BLaER1 treated with 17β-estradiol and CSF1 and Interleukin-3, amounts not matched to agents 10 nM and 100 nM (cell line): ENCODE results near the gene TNS4.

Source experiments
- H3K27ac ChIP-seq, 11 experiments: shearing (Covaris generic); formaldehyde crosslinking; 2 replicates each; pipeline ENCODE4 v1.8.1; 2022
- H3K27me3 ChIP-seq, 11 experiments: shearing (Covaris generic); formaldehyde crosslinking; 2 replicates each; pipeline ENCODE4 v1.8.1; 2022
- H3K36me3 ChIP-seq, 11 experiments: shearing (Covaris generic); formaldehyde crosslinking; 2 replicates each; pipeline ENCODE4 v1.8.1; 2022
- H3K4me1 ChIP-seq, 10 experiments: shearing (Covaris generic); formaldehyde crosslinking; 2 replicates each; pipeline ENCODE4 v1.8.1; 2022
- H3K4me2 ChIP-seq, 11 experiments: shearing (Covaris generic); formaldehyde crosslinking; 2 replicates each; pipeline ENCODE4 v1.8.1; 2022
- H3K4me3 ChIP-seq, 10 experiments: shearing (Covaris generic); formaldehyde crosslinking; 2 replicates each; pipeline ENCODE4 v1.8.1; 2022
- H3K9ac ChIP-seq, 11 experiments: shearing (Covaris generic); formaldehyde crosslinking; 2 replicates each; pipeline ENCODE4 v1.8.1; 2022
- H3K9me3 ChIP-seq, 11 experiments: shearing (Covaris generic); formaldehyde crosslinking; replicated peaks in 1 of 11; 2 replicates each; pipeline ENCODE4 v1.8.1; 2022
- H4K20me1 ChIP-seq, 11 experiments: shearing (Covaris generic); formaldehyde crosslinking; 2 replicates each; pipeline ENCODE4 v1.8.1; 2022
- Cebpa-rat ChIP-seq, 11 experiments: shearing (Covaris generic); IDR thresholded peaks; 2 replicates each; pipeline ENCODE4 v1.8.1; 2022

Gene TNS4

DNA sequence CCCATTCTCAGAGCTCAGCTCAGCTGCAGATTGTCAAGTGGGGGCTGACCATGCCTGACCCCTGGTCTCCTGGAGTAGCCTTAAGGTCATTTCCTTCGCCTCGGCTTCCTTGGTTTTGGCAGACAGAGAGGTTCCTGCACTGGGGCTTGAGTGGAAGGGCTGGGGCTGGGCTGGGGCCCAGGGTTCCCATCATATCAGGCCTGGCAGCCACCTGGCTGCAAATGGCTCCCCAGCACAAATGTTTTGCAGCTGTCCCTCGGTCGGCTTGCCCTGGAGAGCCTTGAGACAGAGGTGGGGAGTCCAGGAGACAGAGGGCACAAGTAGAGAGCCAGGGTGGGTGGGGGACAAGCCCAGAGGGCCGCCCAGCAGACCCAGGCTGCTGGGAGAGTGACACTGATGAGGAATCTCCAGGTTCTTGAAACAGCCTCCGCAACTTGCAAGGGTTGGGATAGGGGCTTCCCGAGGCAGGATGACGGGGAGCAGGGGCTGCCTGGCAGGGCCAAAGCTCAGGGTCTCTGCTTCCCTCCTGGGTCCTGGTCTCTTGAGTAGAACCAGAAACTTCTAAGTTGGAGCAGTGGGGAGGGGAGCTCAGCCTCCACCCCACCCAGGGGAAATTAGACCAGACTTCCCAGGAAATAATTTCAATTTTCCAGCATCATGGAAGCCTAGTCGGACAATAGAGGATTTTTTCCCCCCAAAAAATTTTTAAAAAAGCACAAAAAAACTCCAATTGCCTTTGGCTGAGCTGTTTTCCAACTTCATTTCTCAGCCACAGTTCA, 38.9 kb downstream of the TNS4 start:
- no peak for TF ChIP-seq Cebpa-rat (IDR thresholded peaks at IDR 0.05)
- H3K9ac ChIP-seq: peak overlapping the region in 1 of 11 experiments; percentile 7; a peak in 1 of 22 replicates
- H3K27me3 ChIP-seq: no peaks in the 10 kb centered on the region
- peaks cover 0 to 8% (median 0%) of the 10 kb centered on the region in 10 experiments; a peak in 5 of 20 replicates for H3K4me1 ChIP-seq
- no peak overlapping the region for H3K4me2 ChIP-seq
- no peaks in the 10 kb centered on the region for H3K9me3 ChIP-seq
- H3K36me3 ChIP-seq: peaks cover 9 to 20% (median 13%) of the 10 kb centered on the region in 11 experiments; a peak in 21 of 22 replicates
- H3K27ac ChIP-seq: no peak overlapping the region
- H4K20me1 ChIP-seq: peaks cover 0 to 33% (median 0%) of the 10 kb centered on the region in 11 experiments; a peak in 8 of 22 replicates
- no peak overlapping the region for H3K4me3 ChIP-seq

DNA sequence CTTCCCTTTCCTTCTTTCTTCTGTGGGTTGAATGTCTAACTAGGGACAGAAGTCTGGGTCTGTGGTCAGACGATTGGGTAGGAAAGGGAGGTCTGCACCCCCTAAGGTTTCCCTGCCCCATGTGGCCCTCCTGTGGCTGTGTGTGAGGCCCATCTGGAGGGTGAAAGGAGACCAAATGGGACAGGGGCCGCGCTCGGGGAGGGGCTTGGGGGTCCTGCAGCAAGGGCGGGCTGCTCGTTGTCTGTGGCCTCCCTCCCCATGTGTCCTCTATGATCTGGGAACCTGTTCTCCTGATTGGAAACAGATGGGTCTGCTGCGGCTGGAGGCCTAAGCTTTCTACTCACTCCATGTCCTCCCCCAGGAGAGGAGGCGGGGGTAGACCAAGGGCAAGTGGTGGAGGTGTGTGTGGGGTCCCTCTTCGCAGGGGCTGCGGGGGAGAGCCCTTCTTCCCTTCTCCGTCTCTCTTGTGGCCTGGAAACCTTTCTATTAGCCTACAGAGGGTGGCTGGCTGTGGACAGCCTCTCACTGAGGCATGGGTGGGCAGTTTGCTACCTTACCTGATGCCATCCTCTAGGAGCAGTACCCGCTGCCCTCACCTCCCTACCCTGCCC, 39.6 kb downstream of the TNS4 start:
- H3K9me3 ChIP-seq: no peaks in the 10 kb centered on the region
- no peak overlapping the region; a peak in 1 of 22 replicates for H3K27ac ChIP-seq
- H3K36me3 ChIP-seq: peaks cover 16 to 27% (median 20%) of the 10 kb centered on the region in 11 experiments
- peaks cover 0 to 8% (median 0%) of the 10 kb centered on the region in 10 experiments; a peak in 5 of 20 replicates for H3K4me1 ChIP-seq
- H3K27me3 ChIP-seq: no peaks in the 10 kb centered on the region
- H3K4me3 ChIP-seq: no peak overlapping the region
- peaks cover 0 to 40% (median 0%) of the 10 kb centered on the region in 11 experiments; a peak in 9 of 22 replicates for H4K20me1 ChIP-seq
- no peak for TF ChIP-seq Cebpa-rat (IDR thresholded peaks at IDR 0.05)
- H3K9ac ChIP-seq: no peak overlapping the region; a peak in 1 of 22 replicates
- no peak overlapping the region for H3K4me2 ChIP-seq

DNA sequence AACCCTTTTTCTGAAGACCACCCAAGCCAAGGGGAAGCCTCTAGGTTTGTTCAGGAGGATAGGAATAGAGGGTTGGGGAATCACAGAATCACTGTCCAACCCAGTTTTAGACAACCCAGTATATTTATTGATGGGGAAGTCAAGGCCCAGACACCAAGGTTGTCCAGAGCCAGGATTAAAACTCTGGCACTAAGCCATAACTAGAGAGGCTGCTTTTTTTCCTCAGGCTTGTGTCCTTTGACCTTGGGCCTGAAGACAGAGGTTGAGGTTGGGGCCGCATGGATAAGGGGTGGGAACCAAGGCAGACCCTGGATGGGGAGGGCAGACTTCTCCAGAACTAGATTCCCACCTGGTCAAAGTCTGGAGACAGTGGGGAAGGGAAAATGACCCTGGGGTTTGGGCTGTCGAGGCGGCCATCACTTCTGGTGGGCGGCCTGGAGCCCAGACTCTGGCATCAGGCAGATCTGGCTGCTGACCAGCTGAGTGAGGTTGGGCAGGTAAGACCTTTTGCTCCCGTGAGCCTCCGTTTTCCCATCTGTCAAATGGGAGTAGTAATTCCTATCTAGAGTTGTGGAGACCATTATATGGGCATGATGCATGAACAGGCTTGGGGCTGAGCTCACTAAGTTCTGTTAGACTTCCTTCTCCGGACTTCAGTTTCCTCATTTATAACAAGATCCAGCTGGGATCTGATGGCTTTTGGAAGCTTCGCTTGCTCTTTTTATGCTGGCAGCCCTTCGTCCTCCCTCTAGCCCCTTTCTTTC, 40.3 kb downstream of the TNS4 start:
- no peaks in the 10 kb centered on the region for H3K27me3 ChIP-seq
- H3K4me1 ChIP-seq: peaks cover 0 to 8% (median 0%) of the 10 kb centered on the region in 10 experiments; a peak in 5 of 20 replicates
- H3K27ac ChIP-seq: no peak overlapping the region
- H3K4me2 ChIP-seq: no peak overlapping the region
- H4K20me1 ChIP-seq: peaks cover 0 to 40% (median 0%) of the 10 kb centered on the region in 11 experiments; a peak in 9 of 22 replicates
- peaks cover 23 to 34% (median 27%) of the 10 kb centered on the region in 11 experiments for H3K36me3 ChIP-seq
- H3K9me3 ChIP-seq: no peaks in the 10 kb centered on the region
- no peak overlapping the region for H3K4me3 ChIP-seq
- no peak overlapping the region for H3K9ac ChIP-seq
- TF ChIP-seq Cebpa-rat (IDR thresholded peaks at IDR 0.05): no peak

DNA sequence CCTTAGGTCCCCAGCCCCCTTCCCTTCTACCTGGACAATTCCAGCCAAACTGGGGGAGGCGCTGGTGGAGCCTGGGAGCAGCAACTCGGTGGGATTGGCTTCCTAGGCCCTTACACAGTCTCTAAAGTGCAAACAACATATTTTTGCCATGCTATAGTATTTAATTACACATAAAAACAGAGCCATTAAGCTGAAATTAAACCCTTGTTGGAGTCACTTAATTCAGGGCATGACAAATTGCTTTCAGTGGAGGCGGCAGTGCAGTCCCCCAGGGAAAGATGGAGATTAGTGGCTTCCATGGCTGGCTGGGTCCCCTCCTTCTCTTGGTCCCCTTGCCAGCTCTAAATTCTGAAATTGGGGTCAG, 40.8 kb downstream of the TNS4 start:
- peaks cover 0 to 8% (median 0%) of the 10 kb centered on the region in 10 experiments; a peak in 5 of 20 replicates for H3K4me1 ChIP-seq
- H3K4me3 ChIP-seq: no peak overlapping the region
- no peak overlapping the region for H3K27ac ChIP-seq
- H3K9ac ChIP-seq: no peak overlapping the region
- H3K9me3 ChIP-seq: no peaks in the 10 kb centered on the region
- peaks cover 28 to 40% (median 33%) of the 10 kb centered on the region in 11 experiments for H3K36me3 ChIP-seq
- no peaks in the 10 kb centered on the region for H3K27me3 ChIP-seq
- no peak overlapping the region for H3K4me2 ChIP-seq
- TF ChIP-seq Cebpa-rat (IDR thresholded peaks at IDR 0.05): no peak
- peaks cover 0 to 40% (median 0%) of the 10 kb centered on the region in 11 experiments; a peak in 9 of 22 replicates for H4K20me1 ChIP-seq

DNA sequence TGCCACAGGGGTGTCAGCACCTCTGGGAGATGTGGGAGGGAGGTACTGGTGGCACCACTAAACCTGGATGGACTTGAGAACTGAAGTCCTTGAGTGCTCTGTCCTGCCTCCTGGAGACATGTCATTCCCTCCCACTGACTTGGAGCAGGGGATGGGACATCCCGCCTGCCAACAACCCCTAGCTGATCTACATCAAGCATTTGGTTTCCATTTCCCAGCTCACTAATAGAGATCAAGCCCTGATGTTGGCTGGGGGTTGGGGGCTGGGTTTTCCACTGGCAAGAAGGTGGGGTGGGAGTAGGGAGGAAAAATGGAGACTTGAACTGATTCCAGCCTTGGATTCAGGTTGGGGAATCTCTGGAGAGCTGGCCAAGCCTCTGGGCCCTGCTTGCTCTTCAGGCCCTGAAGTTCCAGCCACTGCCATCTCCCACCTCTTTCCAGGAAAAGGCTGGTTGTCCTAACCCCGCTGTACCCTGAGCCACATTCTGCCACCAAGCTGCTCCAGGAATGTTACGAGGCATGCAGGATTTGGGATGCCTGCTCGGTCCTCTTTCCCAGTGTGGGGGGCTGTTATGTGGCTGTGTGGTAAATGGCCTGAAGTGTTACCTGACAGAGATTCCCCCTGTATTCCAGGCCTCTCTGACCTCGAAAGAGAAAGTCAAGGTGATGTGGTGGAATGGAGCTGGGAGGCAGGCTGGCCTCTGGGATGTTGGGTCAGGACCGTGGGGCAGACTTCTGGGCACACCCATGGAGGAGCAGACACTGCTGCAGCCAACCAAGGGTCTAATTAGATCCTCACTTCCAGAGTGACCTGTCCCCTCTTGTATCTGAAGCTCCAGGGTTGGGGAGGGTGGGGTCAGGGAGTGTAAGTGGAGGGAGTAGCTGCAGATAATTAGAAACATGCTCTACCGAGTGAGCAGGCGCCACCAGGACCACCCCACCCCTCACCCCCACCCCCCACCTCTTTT, 41.5 kb downstream of the TNS4 start:
- Histone ChIP-seq H3K36me3 (peaks cover 35 to 46% (median 39%) of the 10 kb centered on the region in 11 experiments), H3K27me3 (no peaks in the 10 kb centered on the region), H3K4me3 (no peak overlapping the region), H3K9me3 (no peaks in the 10 kb centered on the region), H4K20me1 (peaks cover 0 to 40% (median 0%) of the 10 kb centered on the region in 11 experiments; a peak in 11 of 22 replicates), H3K4me1 (peaks cover 0 to 8% (median 0%) of the 10 kb centered on the region in 10 experiments; a peak in 5 of 20 replicates), H3K27ac (no peak overlapping the region), H3K9ac (no peak overlapping the region), H3K4me2 (no peak overlapping the region)
- TF ChIP-seq Cebpa-rat (IDR thresholded peaks at IDR 0.05): no peak

DNA sequence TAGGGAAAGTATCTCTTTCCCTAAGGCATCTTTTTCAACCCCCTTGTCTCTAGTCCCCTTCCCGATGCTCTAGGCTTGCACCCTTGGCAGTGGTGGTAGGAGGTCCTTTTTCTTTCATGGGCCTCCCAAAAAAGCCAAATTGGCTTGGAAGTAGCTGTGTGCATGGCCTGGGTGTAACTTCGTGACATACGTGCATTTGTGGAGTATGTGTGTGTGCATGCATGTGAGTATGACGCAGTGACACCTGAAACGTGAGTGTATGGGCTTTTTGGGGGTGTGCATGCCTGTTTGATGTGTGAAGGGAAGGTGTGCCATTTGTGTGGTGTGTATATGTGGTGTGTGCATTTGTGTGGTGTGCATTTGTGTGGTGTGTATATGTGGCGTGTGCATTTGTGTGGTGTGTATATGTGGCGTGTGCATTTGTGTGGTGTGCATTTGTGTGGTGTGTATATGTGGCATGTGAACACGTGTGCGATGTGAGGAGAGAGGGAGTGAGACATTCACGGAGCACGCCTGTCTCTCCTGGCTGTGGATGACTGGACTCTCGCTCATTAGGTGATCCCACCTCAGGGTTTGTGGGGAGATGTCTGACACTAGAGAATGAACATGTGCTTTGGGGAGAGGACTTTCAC, 42.5 kb downstream of the TNS4 start:
- H3K4me3 ChIP-seq: no peak overlapping the region
- H3K4me1 ChIP-seq: peaks cover 0 to 8% (median 0%) of the 10 kb centered on the region in 10 experiments; a peak in 4 of 20 replicates
- peaks cover 0 to 49% (median 5%) of the 10 kb centered on the region in 11 experiments; a peak in 12 of 22 replicates for H4K20me1 ChIP-seq
- no peaks in the 10 kb centered on the region for H3K9me3 ChIP-seq
- no peak overlapping the region for H3K9ac ChIP-seq
- no peak overlapping the region for H3K27ac ChIP-seq
- H3K4me2 ChIP-seq: no peak overlapping the region
- H3K36me3 ChIP-seq: peaks cover 45 to 56% (median 48%) of the 10 kb centered on the region in 11 experiments
- no peak for TF ChIP-seq Cebpa-rat (IDR thresholded peaks at IDR 0.05)
- H3K27me3 ChIP-seq: no peaks in the 10 kb centered on the region

DNA sequence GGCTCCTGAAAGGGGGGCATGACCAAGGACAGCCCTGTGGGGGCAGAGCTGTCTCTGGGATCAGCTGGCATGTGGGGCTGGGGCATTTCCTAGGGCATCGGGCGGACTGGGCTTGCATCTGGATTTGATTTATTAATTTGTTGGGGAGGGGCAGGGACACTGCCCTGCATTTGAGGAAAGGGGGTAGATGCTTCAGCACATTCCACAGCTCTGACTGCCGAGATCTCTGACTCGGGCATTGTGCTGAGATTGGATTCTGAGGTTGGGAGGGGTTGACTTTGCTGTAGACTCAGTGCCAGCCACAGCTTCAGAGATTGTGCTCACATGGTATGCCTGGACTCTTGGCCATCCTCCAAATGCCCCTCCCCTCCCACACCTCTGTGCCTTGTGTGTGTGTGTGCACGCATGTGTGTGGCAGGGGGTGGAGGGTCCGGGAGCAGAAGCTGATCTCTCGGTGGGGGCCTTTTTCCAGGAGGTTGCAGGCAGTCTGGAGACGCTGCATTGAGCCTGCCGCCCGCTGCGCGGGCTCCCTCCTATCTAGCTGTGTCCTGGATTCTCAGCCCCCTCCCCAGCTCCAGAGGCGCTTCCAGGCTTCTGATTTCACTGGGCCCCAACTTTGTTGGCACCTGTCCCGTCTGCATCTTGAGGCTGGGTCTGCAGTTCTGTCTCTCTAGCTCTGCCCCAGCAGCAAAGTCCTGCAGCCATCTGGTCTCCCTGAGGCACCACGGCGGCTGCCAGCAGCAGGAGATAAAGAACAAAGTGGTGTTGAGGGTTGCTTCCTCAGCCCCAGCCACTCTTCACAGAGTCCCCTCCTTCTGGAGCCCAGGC, 43.2 kb downstream of the TNS4 start:
- Histone ChIP-seq H3K4me1 (peaks cover 0 to 8% (median 0%) of the 10 kb centered on the region in 10 experiments; a peak in 4 of 20 replicates), H3K9ac (no peak overlapping the region), H4K20me1 (peaks cover 0 to 56% (median 10%) of the 10 kb centered on the region in 11 experiments; a peak in 13 of 22 replicates), H3K27ac (no peak overlapping the region), H3K9me3 (no peaks in the 10 kb centered on the region), H3K4me2 (no peak overlapping the region), H3K36me3 (peaks cover 53 to 64% (median 56%) of the 10 kb centered on the region in 11 experiments), H3K27me3 (no peaks in the 10 kb centered on the region), H3K4me3 (no peak overlapping the region)
- no peak for TF ChIP-seq Cebpa-rat (IDR thresholded peaks at IDR 0.05)
